ENCODE results near the gene SULF2. TPM values are rescaled to one million over a fixed set of nuclear protein-coding genes. Genes with fewer than 3 reads are reported as not detected.

The SULF2 gene
- total RNA-seq, 1 donor from 2014 or later = 97.8 TPM

DNA sequence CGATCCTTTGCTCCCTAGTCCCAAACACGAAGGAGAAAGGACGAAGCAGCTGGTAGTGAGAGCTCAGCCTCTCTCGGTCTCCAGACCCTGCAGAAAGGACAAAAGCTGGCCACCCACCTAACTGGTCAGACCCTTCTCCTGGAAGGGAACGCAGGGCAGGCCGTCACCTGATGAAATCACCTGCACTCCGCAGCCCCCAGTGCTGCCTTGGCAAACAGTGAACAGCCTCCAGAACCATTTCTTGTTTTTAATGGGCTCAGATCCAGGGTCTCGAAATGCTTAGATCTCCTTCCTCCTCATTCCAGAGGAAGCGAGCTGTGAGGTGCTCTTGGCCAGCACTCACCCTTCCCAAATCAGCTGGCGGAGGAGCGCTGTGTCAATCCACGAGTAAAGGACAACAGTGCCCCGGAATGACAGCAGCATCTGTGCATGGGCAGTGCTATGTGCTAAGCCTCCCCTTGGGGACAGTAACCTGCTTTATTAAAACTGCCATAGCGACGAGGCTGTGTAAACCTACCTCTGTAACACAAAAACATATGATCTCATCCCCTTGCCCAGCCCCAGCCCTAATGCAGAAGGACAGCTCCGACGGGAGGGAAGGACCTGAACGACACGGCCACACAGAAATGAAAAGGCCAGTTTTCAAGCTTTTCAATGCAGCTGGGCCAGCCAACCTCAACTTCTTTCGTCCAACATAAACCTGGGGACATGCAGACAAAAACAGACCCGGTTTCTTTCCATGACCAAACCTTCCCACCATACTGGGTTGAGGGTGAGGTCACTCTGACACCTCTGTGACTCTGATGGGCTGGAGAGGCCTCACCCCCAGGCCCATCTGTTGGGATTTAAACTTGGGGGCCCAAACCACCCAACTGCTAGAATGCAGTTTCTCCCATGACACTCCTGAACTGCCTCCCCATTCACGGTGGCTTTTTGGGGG lies 43.3 kb downstream of the SULF2 start:
- Mint-ChIP-seq H3K36me3 (ENCODE audit: unreplicated experiment) (peaks cover 14% of the 10 kb centered on the region), H3K9me3 (ENCODE audit: unreplicated experiment) (peaks cover 8% of the 10 kb centered on the region), H3K4me3 (ENCODE audit: unreplicated experiment) (peak overlapping the region; percentile 34), H3K4me1 (ENCODE audit: low read depth, unreplicated experiment) (peaks cover 18% of the 10 kb centered on the region), H3K27me3 (ENCODE audit: unreplicated experiment) (peaks cover 8% of the 10 kb centered on the region), H3K27ac (ENCODE audit: unreplicated experiment) (peak overlapping the region; percentile 80)
- DNase-seq = peak; percentile 27
- TF ChIP-seq, protein P1, sequence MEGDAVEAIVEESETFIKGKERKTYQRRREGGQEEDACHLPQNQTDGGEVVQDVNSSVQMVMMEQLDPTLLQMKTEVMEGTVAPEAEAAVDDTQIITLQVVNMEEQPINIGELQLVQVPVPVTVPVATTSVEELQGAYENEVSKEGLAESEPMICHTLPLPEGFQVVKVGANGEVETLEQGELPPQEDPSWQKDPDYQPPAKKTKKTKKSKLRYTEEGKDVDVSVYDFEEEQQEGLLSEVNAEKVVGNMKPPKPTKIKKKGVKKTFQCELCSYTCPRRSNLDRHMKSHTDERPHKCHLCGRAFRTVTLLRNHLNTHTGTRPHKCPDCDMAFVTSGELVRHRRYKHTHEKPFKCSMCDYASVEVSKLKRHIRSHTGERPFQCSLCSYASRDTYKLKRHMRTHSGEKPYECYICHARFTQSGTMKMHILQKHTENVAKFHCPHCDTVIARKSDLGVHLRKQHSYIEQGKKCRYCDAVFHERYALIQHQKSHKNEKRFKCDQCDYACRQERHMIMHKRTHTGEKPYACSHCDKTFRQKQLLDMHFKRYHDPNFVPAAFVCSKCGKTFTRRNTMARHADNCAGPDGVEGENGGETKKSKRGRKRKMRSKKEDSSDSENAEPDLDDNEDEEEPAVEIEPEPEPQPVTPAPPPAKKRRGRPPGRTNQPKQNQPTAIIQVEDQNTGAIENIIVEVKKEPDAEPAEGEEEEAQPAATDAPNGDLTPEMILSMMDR (IDR thresholded peaks at IDR 0.05; ENCODE audit: partially characterized antibody, unreplicated experiment) = no peak

DNA sequence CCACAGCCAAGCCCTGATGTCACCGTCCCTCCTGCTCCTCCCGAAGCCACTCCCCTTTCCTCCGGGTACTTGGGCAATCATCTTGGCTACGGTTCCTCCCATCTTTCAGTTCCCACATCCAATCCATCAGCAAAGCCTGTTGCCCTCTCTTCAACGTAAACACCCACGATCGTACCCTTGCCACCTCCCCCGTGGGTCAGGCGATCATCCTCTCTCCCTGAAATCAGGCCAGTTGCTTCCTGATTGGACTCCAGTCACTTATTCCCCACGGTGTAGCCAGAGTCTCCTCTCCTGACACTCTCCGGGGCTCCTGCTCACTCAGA lies 44.5 kb downstream of the SULF2 start:
- TF ChIP-seq, protein P1 (IDR thresholded peaks at IDR 0.05; ENCODE audit: partially characterized antibody, unreplicated experiment) = no peak
- Mint-ChIP-seq H3K27ac (ENCODE audit: unreplicated experiment) (peak overlapping the region; percentile 38), H3K9me3 (ENCODE audit: unreplicated experiment) (peaks cover 8% of the 10 kb centered on the region), H3K27me3 (ENCODE audit: unreplicated experiment) (peaks cover 9% of the 10 kb centered on the region), H3K4me3 (ENCODE audit: unreplicated experiment) (no peak overlapping the region), H3K4me1 (ENCODE audit: low read depth, unreplicated experiment) (peaks cover 18% of the 10 kb centered on the region), H3K36me3 (ENCODE audit: unreplicated experiment) (peaks cover 14% of the 10 kb centered on the region)
- DNase-seq = peak; percentile 43

DNA sequence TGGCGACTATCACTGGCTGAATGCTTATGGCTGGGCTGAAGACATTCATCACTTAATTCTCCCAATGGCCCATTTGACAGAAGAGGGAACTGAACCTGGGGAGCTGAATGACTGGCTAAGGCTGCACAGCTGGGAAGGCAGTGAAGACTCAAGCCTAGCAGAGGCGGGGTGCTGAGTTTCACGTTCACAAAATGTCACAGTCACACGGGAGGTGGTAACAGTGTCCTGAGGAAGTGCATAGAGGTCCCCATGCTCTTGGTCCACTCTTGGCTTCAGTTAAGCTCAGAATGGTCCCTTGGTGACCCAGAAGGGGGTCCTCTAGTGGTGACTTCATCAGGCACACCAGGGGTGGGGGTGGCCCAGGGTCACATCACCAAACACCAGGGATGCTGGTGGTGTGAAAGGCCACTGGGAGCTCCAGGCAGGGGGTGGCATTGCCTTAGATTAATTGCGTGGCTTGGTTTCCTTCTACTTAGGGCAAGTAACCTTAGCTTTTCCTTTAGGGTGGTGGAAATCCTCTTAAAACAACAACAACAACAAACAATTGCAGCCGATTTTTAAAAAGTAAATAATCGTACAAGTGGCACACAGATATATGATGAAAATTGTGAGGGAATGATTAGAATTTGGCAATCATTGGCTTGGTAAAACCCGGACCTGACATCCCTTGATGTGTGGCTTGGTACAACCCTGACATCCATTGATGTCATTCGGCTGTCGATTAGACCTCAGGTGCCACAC lies 45.0 kb downstream of the SULF2 start:
- H3K4me3 Mint-ChIP-seq (ENCODE audit: unreplicated experiment) = no peak overlapping the region
- H3K4me1 Mint-ChIP-seq (ENCODE audit: low read depth, unreplicated experiment) = peaks cover 18% of the 10 kb centered on the region
- H3K36me3 Mint-ChIP-seq (ENCODE audit: unreplicated experiment) = peaks cover 14% of the 10 kb centered on the region
- peaks cover 9% of the 10 kb centered on the region for H3K27me3 Mint-ChIP-seq (ENCODE audit: unreplicated experiment)
- no peak for DNase-seq
- peak overlapping the region; percentile 38 for H3K27ac Mint-ChIP-seq (ENCODE audit: unreplicated experiment)
- TF ChIP-seq, protein P1 (IDR thresholded peaks at IDR 0.05; ENCODE audit: partially characterized antibody, unreplicated experiment) = no peak
- H3K9me3 Mint-ChIP-seq (ENCODE audit: unreplicated experiment) = peaks cover 8% of the 10 kb centered on the region

DNA sequence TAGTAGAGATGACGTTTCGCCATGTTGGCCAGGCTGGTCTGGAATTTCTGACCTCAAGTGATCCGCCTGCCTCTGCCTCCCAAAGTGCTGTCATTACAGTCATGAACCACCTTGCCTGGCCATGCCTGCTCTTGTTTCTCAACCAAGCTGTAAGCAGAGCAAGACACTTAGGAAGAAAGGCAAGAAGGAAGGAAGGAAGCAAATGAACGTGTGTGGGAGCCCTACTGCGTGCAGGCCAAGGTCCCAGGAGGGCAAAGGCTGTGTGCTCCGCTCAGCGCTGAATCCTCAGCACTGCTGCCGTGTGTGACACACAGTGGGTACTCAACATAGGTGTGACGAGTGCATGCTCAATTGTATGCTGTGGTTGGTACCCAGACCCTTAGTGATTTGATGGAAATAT lies 47.4 kb downstream of the SULF2 start:
- no peak overlapping the region for H3K27ac Mint-ChIP-seq (ENCODE audit: unreplicated experiment)
- no peak overlapping the region for H3K4me3 Mint-ChIP-seq (ENCODE audit: unreplicated experiment)
- peaks cover 21% of the 10 kb centered on the region for H3K36me3 Mint-ChIP-seq (ENCODE audit: unreplicated experiment)
- peaks cover 18% of the 10 kb centered on the region for H3K4me1 Mint-ChIP-seq (ENCODE audit: low read depth, unreplicated experiment)
- DNase-seq = no peak
- peaks cover 6% of the 10 kb centered on the region for H3K9me3 Mint-ChIP-seq (ENCODE audit: unreplicated experiment)
- peaks cover 7% of the 10 kb centered on the region for H3K27me3 Mint-ChIP-seq (ENCODE audit: unreplicated experiment)
- TF ChIP-seq, protein P1 (IDR thresholded peaks at IDR 0.05; ENCODE audit: partially characterized antibody, unreplicated experiment) = no peak
